GM18502 (cell line): Measurements from ENCODE around the gene ZNF831.

Source experiments
- ATAC-seq: cut with Tn5 transposase; IDR thresholded peaks from one replicate; pipeline ENCODE4 v1.9.1; 2021; ENCODE audit warnings: mild to moderate bottlenecking; ENCODE audit not compliant: unreplicated experiment, poor library complexity

ZNF831 gene

GRCh38 chr20:59291740-59292383 lies 128.2 kb downstream of the ZNF831 start:
- ATAC-seq, result no peak

DNA sequence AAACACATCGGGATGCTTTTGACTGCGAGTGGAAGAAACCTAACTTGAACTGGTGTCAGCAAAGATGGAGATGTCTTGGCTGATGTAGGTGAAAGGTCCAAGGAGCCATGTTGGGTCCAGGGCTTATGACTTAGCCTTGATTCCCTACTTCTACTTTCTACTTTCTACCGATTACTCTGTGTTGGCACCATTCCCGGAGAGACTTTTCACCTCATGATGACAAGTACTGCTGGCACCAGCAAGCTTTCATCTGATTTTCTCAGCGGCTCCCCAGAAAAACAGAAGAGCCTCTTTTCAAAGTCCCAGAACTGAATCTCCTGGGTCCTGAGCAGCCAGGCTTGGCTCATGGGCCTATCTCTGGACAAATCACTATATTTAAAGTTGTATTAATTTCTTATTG lies 131.9 kb downstream of the ZNF831 start:
- no peak for ATAC-seq

DNA sequence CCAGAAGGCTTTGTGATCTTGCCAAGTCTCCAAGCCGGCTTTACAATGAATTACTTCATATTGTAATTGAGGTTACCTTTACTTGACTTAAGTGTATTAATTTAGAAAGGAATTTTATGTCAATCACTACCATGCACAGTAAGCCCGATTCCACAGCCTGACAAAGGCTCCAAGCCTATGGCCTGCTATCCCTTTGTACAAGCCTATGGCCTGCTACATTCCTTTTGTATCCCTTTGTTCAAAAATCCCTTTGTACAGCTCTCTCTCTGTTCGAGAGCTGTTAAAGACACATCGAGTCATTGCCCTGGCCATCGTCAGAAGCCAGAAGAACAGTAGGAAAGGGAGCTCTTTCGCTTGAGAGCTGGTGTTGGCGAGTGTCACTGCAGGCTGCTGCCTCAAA lies 134.1 kb downstream of the ZNF831 start:
- ATAC-seq, result no peak

GRCh38 chr20:59299945-59300332 lies 136.3 kb downstream of the ZNF831 start:
- ATAC-seq, result no peak

DNA sequence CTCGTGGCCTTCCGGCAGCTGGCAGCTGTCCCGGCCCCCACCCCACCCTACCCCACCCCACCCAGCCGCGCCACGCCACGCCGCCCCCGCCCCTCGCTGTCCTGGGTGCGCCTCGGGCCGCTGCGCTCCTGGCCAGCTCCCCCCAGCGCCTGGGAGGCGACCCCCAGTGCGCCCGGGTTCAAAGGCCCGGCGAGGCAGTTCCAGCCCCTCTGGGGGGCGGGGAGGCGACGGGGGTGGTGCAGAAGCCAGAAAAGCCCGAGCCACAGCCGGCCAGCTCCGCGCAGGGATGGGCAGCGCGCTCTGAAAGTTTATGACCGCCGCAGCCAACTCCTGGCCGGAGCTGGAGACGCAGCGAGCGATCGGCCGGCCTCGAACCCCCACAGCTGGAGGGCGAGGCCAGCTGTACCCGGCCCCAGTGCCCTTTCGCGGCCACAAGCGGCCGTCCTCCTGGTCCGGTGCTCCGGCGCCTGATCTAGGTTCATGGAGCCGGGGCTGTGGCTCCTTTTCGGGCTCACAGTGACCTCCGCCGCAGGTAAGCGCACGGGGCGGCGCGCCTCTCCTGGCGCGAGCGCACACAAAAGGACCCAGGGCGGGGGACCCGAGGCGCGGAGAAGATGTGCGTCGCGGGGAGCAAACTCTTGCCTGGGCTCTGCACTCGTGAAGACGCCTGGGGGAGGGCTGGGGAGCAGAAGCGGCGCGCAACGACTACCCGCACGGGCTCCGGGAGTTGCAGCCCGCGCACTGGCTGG lies 136.9 kb downstream of the ZNF831 start, which contains the start of gene EDN3:
Gene EDN3 (plus strand): TSS at position 279 of the 749 bp plus-strand sequence. CDS start 202 bp downstream, at position 481.
- ATAC-seq, result no peak

DNA sequence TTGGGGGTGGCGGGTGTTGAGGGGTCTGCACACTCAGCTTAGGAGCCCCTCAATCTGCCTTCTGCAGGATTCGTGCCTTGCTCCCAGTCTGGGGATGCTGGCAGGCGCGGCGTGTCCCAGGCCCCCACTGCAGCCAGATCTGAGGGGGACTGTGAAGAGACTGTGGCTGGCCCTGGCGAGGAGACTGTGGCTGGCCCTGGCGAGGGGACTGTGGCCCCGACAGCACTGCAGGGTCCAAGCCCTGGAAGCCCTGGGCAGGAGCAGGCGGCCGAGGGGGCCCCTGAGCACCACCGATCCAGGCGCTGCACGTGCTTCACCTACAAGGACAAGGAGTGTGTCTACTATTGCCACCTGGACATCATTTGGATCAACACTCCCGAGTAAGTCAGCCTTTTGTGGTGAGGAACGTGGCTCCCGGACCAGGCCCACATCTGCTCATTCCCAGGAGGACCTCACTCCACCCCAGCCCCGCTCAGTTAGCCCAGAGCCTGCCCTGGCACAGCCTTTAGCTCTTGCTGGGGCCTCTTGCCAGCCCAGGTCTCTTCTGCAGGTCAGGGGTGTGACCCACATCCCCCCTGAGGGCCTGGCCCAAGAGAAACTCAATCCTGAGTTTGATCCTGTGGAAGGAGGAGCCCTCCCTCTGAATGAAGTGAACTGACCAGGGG lies 137.9 kb downstream of the ZNF831 start:
- ATAC-seq, result no peak

GRCh38 chr20:59305908-59306655 lies 142.5 kb downstream of the ZNF831 start:
- no peak for ATAC-seq

DNA sequence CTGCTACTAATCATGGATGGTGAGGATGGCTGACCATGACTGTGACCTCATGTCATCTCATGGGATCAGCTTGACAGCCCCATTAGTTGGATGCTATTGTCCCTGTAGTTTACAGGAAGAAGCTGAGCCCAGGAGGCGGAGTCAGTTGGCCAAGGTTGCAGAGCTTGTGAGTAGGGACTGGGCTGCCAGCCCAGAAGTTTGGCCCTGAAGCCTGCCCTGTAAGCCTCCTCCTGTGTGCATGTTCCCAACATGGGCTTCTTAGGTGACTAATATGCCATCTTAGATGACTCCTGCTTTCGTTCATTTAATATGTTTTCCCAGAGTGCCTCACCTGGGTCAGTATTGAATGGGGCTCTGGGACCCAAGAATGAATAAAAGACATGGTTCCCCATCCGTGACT lies 143.6 kb downstream of the ZNF831 start:
- no peak for ATAC-seq
